ENCODE data around the gene PSEN2.
A peak's percentile ranks its signal among the peaks of the same experiment; 100 is the strongest.
"Not testable (repeated sequence)": the region's sequence is repeated elsewhere in the genome, so short reads cannot be mapped to it uniquely, and the experiment has no call there.

Gene PSEN2

GRCh38 chr1:226870401-226871279 lies at the start of gene PSEN2:
Gene PSEN2 (plus strand): TSS chr1:226870616. CDS start chr1:226881908, 11,292 bp downstream.
- DNase-seq: peak; percentile 69

GRCh38 chr1:226820941-226821718 lies 49.3 kb upstream of the PSEN2 start:
- peak; percentile 92 for DNase-seq

- DNase-seq: no peak
These were observed 48.7 kb upstream of the PSEN2 start for GRCh38 chr1:226821719-226822085.

GRCh38 chr1:226823643-226824042 lies 46.8 kb upstream of the PSEN2 start:
- DNase-seq: no peak

- DNase-seq: no peak
These were observed 45.2 kb upstream of the PSEN2 start for GRCh38 chr1:226825037-226825745.

- DNase-seq: no peak
These were observed 44.7 kb upstream of the PSEN2 start for GRCh38 chr1:226825746-226826100.

GRCh38 chr1:226826479-226827261 lies 43.7 kb upstream of the PSEN2 start:
- DNase-seq: no peak

- DNase-seq: peak; percentile 70
These were observed 43.0 kb upstream of the PSEN2 start for GRCh38 chr1:226827458-226827857.

- DNase-seq: peak; percentile 95
These were observed 42.4 kb upstream of the PSEN2 start for GRCh38 chr1:226827968-226828513.

- no peak for DNase-seq
These were observed 41.3 kb upstream of the PSEN2 start for GRCh38 chr1:226829105-226829504.

- DNase-seq: no peak
These were observed 38.5 kb upstream of the PSEN2 start for GRCh38 chr1:226831953-226832352.

GRCh38 chr1:226832613-226833012 lies 37.8 kb upstream of the PSEN2 start:
- no peak for DNase-seq

- DNase-seq: not testable (repeated sequence)
These were observed 36.2 kb upstream of the PSEN2 start for GRCh38 chr1:226834179-226834578.

- not testable (repeated sequence) for DNase-seq
These were observed 35.0 kb upstream of the PSEN2 start for GRCh38 chr1:226835396-226835795.

GRCh38 chr1:226837966-226838365 lies 32.5 kb upstream of the PSEN2 start:
- DNase-seq: not testable (repeated sequence)

GRCh38 chr1:226838456-226838855 lies 32.0 kb upstream of the PSEN2 start:
- DNase-seq: no peak

- no peak for DNase-seq
These were observed 24.8 kb upstream of the PSEN2 start for GRCh38 chr1:226845624-226846023.

GRCh38 chr1:226846786-226847185 lies 23.6 kb upstream of the PSEN2 start:
- no peak for DNase-seq

- not testable (repeated sequence) for DNase-seq
These were observed 15.9 kb upstream of the PSEN2 start for GRCh38 chr1:226854548-226854947.

- DNase-seq: no peak
These were observed 7.5 kb upstream of the PSEN2 start for GRCh38 chr1:226862890-226863289.

GRCh38 chr1:226863446-226863845 lies 7.0 kb upstream of the PSEN2 start:
- DNase-seq: no peak

- DNase-seq: no peak
These were observed 6.1 kb upstream of the PSEN2 start for GRCh38 chr1:226864311-226864710.
